ENCODE results near the gene KIAA1217.
A peak's percentile ranks its signal among the peaks of the same experiment; 100 is the strongest.

The KIAA1217 gene

DNA sequence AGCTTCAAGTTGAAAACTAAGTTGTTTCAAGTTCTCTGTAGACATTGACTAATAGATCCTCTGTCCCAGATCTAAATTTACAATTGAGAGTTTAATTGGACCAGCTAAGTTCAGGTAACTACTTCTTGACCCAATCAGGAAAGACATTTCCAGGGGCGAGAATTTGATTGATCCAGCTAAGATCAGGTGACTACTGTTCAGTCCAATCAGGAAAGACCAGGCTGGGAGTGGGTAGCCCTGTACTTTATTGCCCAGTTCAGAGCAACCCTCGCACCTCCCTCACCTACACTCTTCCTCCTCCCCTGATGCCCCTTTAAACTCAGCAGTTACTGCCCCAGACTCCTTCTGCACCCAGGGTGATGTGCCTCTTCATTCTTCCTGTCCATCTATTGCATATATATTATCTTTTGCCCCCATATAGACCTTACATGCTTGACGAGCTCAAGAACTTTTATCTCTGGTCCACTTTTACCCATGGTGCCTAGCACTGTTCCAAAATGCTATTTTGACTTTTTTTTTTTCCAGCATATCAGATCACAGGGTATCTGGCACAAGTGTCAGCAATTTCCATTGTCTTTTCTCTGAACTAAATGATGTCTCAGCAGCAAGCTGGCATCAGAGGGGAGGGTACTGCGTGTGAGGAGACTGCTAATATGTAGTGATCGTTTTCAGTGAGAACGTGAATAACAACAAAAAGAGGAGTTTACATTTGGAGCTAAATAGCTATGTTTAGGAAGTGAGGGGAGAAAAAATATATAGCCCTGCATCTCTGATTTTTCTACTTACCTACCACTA lies 169.4 kb downstream of the KIAA1217 start:
- H3K4me3 ChIP-seq (replicated peaks; ENCODE audit: low read depth, low read length), result no peak overlapping the region
- TF ChIP-seq, protein P1, sequence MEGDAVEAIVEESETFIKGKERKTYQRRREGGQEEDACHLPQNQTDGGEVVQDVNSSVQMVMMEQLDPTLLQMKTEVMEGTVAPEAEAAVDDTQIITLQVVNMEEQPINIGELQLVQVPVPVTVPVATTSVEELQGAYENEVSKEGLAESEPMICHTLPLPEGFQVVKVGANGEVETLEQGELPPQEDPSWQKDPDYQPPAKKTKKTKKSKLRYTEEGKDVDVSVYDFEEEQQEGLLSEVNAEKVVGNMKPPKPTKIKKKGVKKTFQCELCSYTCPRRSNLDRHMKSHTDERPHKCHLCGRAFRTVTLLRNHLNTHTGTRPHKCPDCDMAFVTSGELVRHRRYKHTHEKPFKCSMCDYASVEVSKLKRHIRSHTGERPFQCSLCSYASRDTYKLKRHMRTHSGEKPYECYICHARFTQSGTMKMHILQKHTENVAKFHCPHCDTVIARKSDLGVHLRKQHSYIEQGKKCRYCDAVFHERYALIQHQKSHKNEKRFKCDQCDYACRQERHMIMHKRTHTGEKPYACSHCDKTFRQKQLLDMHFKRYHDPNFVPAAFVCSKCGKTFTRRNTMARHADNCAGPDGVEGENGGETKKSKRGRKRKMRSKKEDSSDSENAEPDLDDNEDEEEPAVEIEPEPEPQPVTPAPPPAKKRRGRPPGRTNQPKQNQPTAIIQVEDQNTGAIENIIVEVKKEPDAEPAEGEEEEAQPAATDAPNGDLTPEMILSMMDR (IDR thresholded peaks at IDR 0.05; ENCODE audit: low read depth, low read length, missing control alignments), result no peak
- DNase-seq (ENCODE audit: extremely low read depth, low read depth), result no peak

DNA sequence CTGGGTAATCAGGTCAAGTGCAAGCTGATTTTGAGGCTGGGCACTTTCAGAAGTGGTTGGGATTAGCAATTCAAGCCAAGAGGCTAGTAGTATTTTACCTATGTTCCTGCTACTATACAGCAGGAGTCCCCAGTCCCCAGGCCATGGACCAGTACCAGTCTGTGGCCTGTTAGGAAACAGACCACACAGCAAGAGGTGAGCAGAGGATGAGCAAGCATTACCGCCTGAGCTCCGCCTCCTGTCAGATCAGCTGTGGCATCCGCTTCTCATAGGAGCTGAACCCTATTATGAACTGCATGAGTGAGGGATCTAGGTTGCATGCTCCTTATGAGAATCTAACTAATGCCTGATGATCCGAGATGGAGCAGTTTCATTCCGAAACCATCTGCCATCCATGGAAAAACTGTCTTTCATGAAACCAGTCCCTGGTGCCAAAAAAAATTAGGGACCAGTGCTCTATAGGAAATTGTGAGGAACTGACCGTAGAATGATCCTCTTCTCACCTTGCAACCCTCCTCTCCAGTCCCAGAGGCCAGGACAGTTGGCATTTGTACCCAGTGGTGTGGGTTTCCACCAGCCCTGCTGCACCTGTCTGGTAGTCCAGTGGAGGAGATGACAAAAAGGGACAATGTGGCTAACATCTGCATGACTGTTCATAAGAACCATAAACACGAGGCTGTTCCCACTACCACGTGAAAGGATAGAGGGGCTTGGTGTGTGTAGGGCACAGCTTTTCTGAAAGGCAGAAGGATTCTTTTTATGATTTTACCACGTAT lies 172.5 kb downstream of the KIAA1217 start:
- TF ChIP-seq, protein P1 (IDR thresholded peaks at IDR 0.05; ENCODE audit: low read depth, low read length, missing control alignments), result no peak
- DNase-seq (ENCODE audit: extremely low read depth, low read depth), result no peak
- no peak overlapping the region for H3K4me3 ChIP-seq (replicated peaks; ENCODE audit: low read depth, low read length)

DNA sequence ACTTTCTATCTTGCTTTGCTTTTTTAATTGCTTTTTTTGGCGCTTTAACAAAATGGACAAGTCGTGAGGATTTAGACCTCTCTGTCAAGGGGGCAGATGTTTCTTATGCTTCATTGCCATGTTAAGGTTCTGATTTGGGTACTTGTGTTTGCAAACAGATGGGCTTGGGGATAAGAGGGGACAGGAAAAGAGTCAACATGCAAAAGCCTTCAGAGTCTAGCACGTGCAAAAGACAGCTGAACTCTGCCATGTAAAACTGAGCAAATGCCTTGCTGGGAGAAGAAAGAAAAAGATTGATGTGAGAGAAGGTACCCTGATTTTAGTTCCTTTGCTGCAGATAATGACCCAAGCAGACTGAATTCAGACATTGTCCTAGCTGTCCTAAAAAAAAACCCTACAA lies 173.1 kb downstream of the KIAA1217 start:
- H3K4me3 ChIP-seq (replicated peaks; ENCODE audit: low read depth, low read length), result no peak overlapping the region
- no peak for DNase-seq (ENCODE audit: extremely low read depth, low read depth)
- TF ChIP-seq, protein P1 (IDR thresholded peaks at IDR 0.05; ENCODE audit: low read depth, low read length, missing control alignments), result no peak

DNA sequence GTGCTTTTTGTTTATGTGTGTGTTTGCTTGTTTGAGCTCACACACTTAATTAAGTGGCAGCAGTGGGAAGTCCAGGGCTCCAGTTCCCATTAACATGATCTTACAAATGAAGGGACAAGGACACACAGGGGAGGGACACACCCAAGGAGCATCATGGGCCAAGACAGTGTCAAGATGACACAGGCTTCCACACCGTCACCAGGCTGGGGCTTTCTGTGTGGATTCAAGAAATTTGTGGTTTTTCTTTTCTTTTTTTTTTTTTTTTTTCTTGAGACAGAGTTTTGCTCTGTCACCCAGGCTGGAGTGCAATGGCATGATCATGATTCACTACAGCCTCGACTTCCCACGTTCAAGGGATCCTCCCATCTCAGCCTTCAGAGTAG lies 173.6 kb downstream of the KIAA1217 start:
- DNase-seq (ENCODE audit: extremely low read depth, low read depth), result no peak
- H3K4me3 ChIP-seq (replicated peaks; ENCODE audit: low read depth, low read length), result no peak overlapping the region
- TF ChIP-seq, protein P1 (IDR thresholded peaks at IDR 0.05; ENCODE audit: low read depth, low read length, missing control alignments), result no peak

DNA sequence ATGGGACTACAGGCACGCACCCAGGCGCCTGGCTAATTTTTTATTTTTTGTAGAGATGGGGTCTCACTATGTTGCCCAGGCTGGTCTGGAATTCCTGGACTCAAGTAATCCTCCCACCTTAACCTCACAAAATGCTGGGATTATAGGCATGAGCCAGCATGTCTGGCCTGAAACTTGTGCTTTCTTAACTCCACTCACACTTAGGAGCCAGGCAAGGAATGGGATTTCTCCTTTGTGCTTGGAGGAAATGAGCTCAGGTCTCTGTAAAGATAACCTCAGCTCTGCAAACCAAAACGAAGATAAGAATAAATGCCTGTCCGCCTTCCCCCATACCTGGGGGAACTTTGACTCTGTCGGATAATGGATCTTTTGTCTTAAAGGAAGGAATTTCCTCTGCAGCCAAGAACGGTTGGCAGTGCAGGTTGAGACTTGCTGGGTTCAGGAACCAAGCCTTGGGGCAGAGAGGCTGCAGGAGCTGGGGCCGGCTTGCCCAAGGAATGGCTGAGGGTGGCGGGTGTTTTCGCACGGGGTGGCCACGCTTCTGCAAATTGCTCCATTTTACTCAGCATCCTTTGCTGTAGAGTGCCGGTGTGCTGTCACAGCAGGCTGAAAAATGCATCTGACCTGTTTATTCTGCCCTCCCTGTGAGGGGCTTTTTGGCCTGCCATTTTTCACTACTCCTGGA lies 174.2 kb downstream of the KIAA1217 start:
- H3K4me3 ChIP-seq (replicated peaks; ENCODE audit: low read depth, low read length), result no peak overlapping the region
- no peak for DNase-seq (ENCODE audit: extremely low read depth, low read depth)
- TF ChIP-seq, protein P1 (IDR thresholded peaks at IDR 0.05; ENCODE audit: low read depth, low read length, missing control alignments), result no peak

DNA sequence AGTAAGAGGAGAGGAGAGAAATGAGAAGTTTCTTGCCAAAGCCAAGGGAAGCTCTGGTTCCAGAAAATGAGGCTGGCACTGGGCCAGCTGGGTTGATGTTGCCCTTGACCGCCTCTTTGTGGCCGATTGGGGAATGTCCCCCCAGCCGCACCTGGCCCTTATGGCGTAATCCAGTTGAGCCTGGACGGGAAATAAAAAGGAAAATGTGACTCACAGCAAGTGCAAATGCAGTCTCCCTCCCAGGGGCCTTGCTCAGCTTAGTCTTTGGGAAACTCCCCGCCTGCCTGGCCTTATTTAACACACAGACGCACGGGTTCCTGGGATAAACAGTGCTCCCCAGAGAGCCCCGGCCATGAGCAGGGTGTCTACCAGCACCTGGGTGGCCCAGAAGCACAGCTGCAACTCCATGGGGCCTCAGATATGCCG lies 174.8 kb downstream of the KIAA1217 start:
- TF ChIP-seq, protein P1 (IDR thresholded peaks at IDR 0.05; ENCODE audit: low read depth, low read length, missing control alignments), result peak; percentile 63
- DNase-seq (ENCODE audit: extremely low read depth, low read depth), result peak; percentile 89
- H3K4me3 ChIP-seq (replicated peaks; ENCODE audit: low read depth, low read length), result no peak overlapping the region

Data from HFF-Myc (cell line).